Esophagus (tissue), 2 donors: Measurements from ENCODE around the gene SLC37A1. TPM values are rescaled to one million over a fixed set of nuclear protein-coding genes. Genes with fewer than 3 reads are reported as not detected.

Source experiments
- H3K27ac ChIP-seq, 2 donors: one replicate each; pipeline ENCODE4 v1.5.1; 2013; ENCODE audit warnings: low read depth in 2 of 2, mild to moderate bottlenecking in 2 of 2, inconsistent platforms in 1 of 2, low read length in 1 of 2, moderate library complexity in 1 of 2
- H3K27me3 ChIP-seq, 2 donors: one replicate each; pipeline ENCODE4 v1.6.1; 2013; ENCODE audit warnings: low read length in 2 of 2, control low read depth in 1 of 2, mild to moderate bottlenecking in 1 of 2; ENCODE audit not compliant: insufficient read depth in 2 of 2, control insufficient read depth in 1 of 2
- H3K36me3 ChIP-seq, 2 donors: one replicate each; pipeline ENCODE4 v1.6.1; 2013; ENCODE audit warnings: low read length in 1 of 2; ENCODE audit not compliant: control insufficient read depth in 2 of 2, insufficient read depth in 2 of 2
- H3K4me1 ChIP-seq, 2 donors: one replicate each; pipeline ENCODE4 v1.6.1; 2013; ENCODE audit warnings: low read length in 1 of 2; ENCODE audit not compliant: control insufficient read depth in 2 of 2, insufficient read depth in 2 of 2
- H3K4me3 ChIP-seq, 2 donors: one replicate each; pipeline ENCODE4 v1.5.1; 2013; ENCODE audit warnings: low read length in 2 of 2, mild to moderate bottlenecking in 2 of 2, low read depth in 1 of 2, moderate library complexity in 1 of 2
- H3K9me3 ChIP-seq, 2 donors: one replicate each; pipeline ENCODE4 v1.6.1; 2013; ENCODE audit warnings: mild to moderate bottlenecking in 2 of 2, low read depth in 1 of 2, low read length in 1 of 2, moderate library complexity in 1 of 2; ENCODE audit not compliant: control insufficient read depth in 2 of 2, insufficient read depth in 1 of 2
- WGBS, 2 donors: extraction: QIAGEN DNeasy Blood & Tissue Kit; methylation state at CpG; one replicate each; pipeline ENCODE4 v1.1.7; 2013; 5-methylcytosine and 5-hydroxymethylcytosine counted together
- polyA plus RNA-seq, 2 donors: library from polyadenylated mRNA; stranded (reverse); fragments of 200-250 nt; gene quantifications; one replicate each; pipeline ENCODE4 v1.2.3, GENCODE V29; 2013
- donor health status: healthy with polysubstance abuse.
- donor health status: Bipolar disorder and iron deficiency.

The SLC37A1 gene
- polyA plus RNA-seq, 2 donors: 12.4 to 14.1 TPM

DNA sequence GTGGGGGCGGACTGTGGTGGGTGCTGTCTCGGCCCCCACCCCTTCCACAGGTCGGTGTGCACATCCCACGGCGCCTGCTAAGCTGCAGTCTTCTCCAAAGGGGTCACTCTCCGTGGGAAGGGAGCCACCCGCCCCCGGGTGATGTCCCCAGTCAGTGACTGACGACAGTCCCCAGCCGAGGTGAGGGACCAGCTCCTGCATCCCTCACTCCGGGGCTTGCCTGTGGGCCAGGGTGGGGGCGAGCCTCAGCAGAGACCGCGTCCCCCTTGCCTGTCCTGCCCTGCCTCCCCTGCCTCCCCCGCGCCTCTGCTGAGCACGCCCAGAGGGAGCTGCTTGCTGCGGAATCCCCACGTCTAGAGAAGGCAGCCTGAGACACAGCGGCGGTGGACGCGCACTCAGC, 103.8 kb downstream of the SLC37A1 start:
- 75 to 77% methylated on average over 23 of the region's 23 CpGs for WGBS, 2 donors
- Histone ChIP-seq H3K27ac (no peak overlapping the region), H3K27me3 (no peaks in the 10 kb centered on the region), H3K4me3 (no peak overlapping the region), H3K4me1 (peaks cover 0 to 20% of the 10 kb centered on the region in 2 donors), H3K9me3 (no peaks in the 10 kb centered on the region), H3K36me3 (no peaks in the 10 kb centered on the region)

DNA sequence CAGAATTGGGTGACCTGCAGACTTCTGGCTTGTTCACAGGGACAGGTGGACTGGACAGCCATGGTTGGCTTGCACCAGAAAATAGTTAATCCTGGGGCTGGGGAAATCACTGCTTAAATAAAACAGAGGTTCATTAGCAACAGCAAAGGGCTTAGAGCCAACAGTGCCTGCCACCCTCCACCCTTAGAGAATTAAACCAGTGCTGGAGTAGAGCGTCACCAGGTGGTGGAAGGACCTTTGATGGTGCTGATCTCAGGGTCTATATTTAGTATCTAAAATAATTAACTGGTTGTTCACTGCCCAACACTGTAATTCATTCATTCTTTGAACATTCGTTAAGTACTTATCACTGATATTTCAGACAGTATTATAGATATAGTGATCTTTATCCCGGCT, 105.1 kb downstream of the SLC37A1 start:
- no peak overlapping the region for H3K27ac ChIP-seq
- WGBS, 2 donors: 59 to 76% methylated on average over 3 of the region's 3 CpGs
- H3K4me3 ChIP-seq: no peak overlapping the region
- H3K27me3 ChIP-seq: no peaks in the 10 kb centered on the region
- H3K4me1 ChIP-seq: peaks cover 0 to 20% of the 10 kb centered on the region in 2 donors
- no peaks in the 10 kb centered on the region for H3K36me3 ChIP-seq
- H3K9me3 ChIP-seq: no peaks in the 10 kb centered on the region

GRCh38 chr21:42619166-42619565, 105.5 kb downstream of the SLC37A1 start:
- Histone ChIP-seq H3K36me3 (no peaks in the 10 kb centered on the region), H3K9me3 (no peaks in the 10 kb centered on the region), H3K27me3 (no peaks in the 10 kb centered on the region), H3K4me1 (peaks cover 0 to 20% of the 10 kb centered on the region in 2 donors), H3K27ac (no peak overlapping the region), H3K4me3 (no peak overlapping the region)
- WGBS, 2 donors: 67 to 75% methylated on average over 7 of the region's 7 CpGs

- H3K27ac ChIP-seq: no peak overlapping the region
- no peak overlapping the region for H3K4me3 ChIP-seq
- 90 to 91% methylated on average over 6 of the region's 6 CpGs for WGBS, 2 donors
- no peaks in the 10 kb centered on the region for H3K9me3 ChIP-seq
- no peaks in the 10 kb centered on the region for H3K36me3 ChIP-seq
- H3K27me3 ChIP-seq: no peaks in the 10 kb centered on the region
- H3K4me1 ChIP-seq: peaks cover 0 to 18% of the 10 kb centered on the region in 2 donors
These were observed 106.2 kb downstream of the SLC37A1 start for GRCh38 chr21:42619841-42620240.

- no peaks in the 10 kb centered on the region for H3K27me3 ChIP-seq
- 50 to 57% methylated on average over 15 of the region's 15 CpGs for whole genome bisulfite sequencing, 2 donors
These were observed 107.6 kb downstream of the SLC37A1 start for GRCh38 chr21:42621166-42621818.

GRCh38 chr21:42621819-42622177, 108.1 kb downstream of the SLC37A1 start:
- H3K36me3 ChIP-seq: no peaks in the 10 kb centered on the region
- peaks cover 0 to 11% of the 10 kb centered on the region in 2 donors for H3K4me1 ChIP-seq
- H3K27me3 ChIP-seq: no peaks in the 10 kb centered on the region
- 51 to 60% methylated on average over 9 of the region's 9 CpGs for WGBS, 2 donors
- no peaks in the 10 kb centered on the region for H3K9me3 ChIP-seq
- no peak overlapping the region for H3K4me3 ChIP-seq
- H3K27ac ChIP-seq: no peak overlapping the region

More at GRCh38 chr21:42621166-42621818, 107.6 kb downstream of the SLC37A1 start:
- Histone ChIP-seq H3K4me1 (peaks cover 0 to 9% of the 10 kb centered on the region in 2 donors), H3K4me3 (no peak overlapping the region), H3K9me3 (no peaks in the 10 kb centered on the region), H3K27ac (no peak overlapping the region), H3K36me3 (no peaks in the 10 kb centered on the region)

DNA sequence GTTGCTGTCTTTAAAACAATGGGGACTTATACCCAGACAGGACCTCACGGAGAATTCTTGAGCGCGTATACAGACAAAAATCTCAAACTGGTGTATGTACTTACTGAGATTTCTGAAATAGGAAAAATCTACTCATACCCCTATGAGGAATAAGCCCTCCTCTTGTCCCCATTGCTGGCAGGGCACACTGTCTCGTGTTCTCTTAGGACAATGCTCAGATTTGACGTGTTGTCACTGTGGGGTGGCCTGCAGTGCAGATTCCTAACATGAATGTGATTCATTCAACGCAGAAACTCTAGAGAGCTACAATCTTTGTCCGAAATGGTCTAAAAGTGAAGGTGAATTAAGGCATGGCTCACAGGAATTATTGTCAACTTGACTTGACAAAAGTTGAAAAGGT, 108.6 kb downstream of the SLC37A1 start:
- no peak overlapping the region for H3K27ac ChIP-seq
- H3K36me3 ChIP-seq: no peaks in the 10 kb centered on the region
- H3K4me3 ChIP-seq: no peak overlapping the region
- no peaks in the 10 kb centered on the region for H3K27me3 ChIP-seq
- no peaks in the 10 kb centered on the region for H3K9me3 ChIP-seq
- 86 to 88% methylated on average over 7 of the region's 7 CpGs for WGBS, 2 donors
- peaks cover 0 to 12% of the 10 kb centered on the region in 2 donors for H3K4me1 ChIP-seq

GRCh38 chr21:42623694-42624093, 110.0 kb downstream of the SLC37A1 start:
- Histone ChIP-seq H3K4me1 (peaks cover 0 to 12% of the 10 kb centered on the region in 2 donors), H3K4me3 (no peak overlapping the region), H3K36me3 (no peaks in the 10 kb centered on the region), H3K27ac (no peak overlapping the region), H3K27me3 (no peaks in the 10 kb centered on the region), H3K9me3 (no peaks in the 10 kb centered on the region)
- WGBS, 2 donors: 82% methylated on average over 7 of the region's 7 CpGs

- 55 to 64% methylated on average over 13 of the region's 13 CpGs for WGBS, 2 donors
- peaks cover 0 to 12% of the 10 kb centered on the region in 2 donors for H3K4me1 ChIP-seq
- no peak overlapping the region for H3K4me3 ChIP-seq
- no peaks in the 10 kb centered on the region for H3K27me3 ChIP-seq
- no peak overlapping the region for H3K27ac ChIP-seq
- H3K36me3 ChIP-seq: no peaks in the 10 kb centered on the region
- no peaks in the 10 kb centered on the region for H3K9me3 ChIP-seq
These were observed 110.6 kb downstream of the SLC37A1 start for GRCh38 chr21:42624095-42624790.

GRCh38 chr21:42624936-42625335, 111.3 kb downstream of the SLC37A1 start:
- WGBS, 2 donors: 76 to 82% methylated on average over 6 of the region's 6 CpGs
- Histone ChIP-seq H3K27ac (no peak overlapping the region), H3K36me3 (no peaks in the 10 kb centered on the region)

More at GRCh38 chr21:42624936-42625335, 111.3 kb downstream of the SLC37A1 start:
- no peak overlapping the region for H3K4me3 ChIP-seq
- H3K27me3 ChIP-seq: no peaks in the 10 kb centered on the region
- no peaks in the 10 kb centered on the region for H3K9me3 ChIP-seq
- H3K4me1 ChIP-seq: peaks cover 0 to 12% of the 10 kb centered on the region in 2 donors
